GM12878 (cell line): Measurements from ENCODE around the gene PVRIG. TPM values are rescaled to one million over a fixed set of nuclear protein-coding genes. Genes with fewer than 3 reads are reported as not detected.

Experiments used
- ATAC-seq: fragments of 200-7000 bp; cut with Tn5 transposase; 3 replicates; pipeline ENCODE4 v1.9.1; 2020; ENCODE audit warnings: mild to moderate bottlenecking, moderate library complexity
- BruUV-seq: library from RNA; stranded (reverse); fragments of 400-500 nt; replicated peaks from 2 replicates; lab custom pipeline; 2021; lab: Mats Ljungman, UMichigan
- CTCF ChIA-PET: fragments of 300-600 bp; sonication (Branson Sonifier 250); formaldehyde crosslinking; extraction: SDS; loops from one replicate; lab custom pipeline; 2021; ENCODE audit warnings: inconsistent platforms; lab: Yijun Ruan, JAX
- POLR2A ChIA-PET: fragments of 350-600 bp; formaldehyde crosslinking; extraction: SDS; loops from one replicate; lab custom pipeline; 2021; ENCODE audit warnings: inconsistent platforms; lab: Charles Lee
- RAD21 ChIA-PET: fragments of 300-600 bp; sonication (Branson Sonifier 250); formaldehyde crosslinking; loops from one replicate; lab custom pipeline; 2023; ENCODE audit warnings: antibody characterized with exemption; ENCODE audit not compliant: unreplicated experiment; lab: Charles Lee
- SMC1A ChIA-PET: fragments of 300-600 bp; sonication (Branson Sonifier 250); formaldehyde crosslinking; loops from one replicate; lab custom pipeline; 2023; ENCODE audit not compliant: unreplicated experiment, uncharacterized antibody; lab: Charles Lee
- DNase-seq: peaks from one replicate; pipeline ENCODE4 v3.0.0-alpha.2; 2011; ENCODE audit warnings: low read depth, low spot score
- FAIRE-seq: peaks from 3 replicates; lab custom pipeline; 2011; peaks lifted over from hg19 to GRCh38; lab: Jason Lieb, UNC
- H2AFZ ChIP-seq: 2 replicates; pipeline ENCODE4 v1.6.0; 2011; ENCODE audit warnings: low read depth, low read length, control low read depth; ENCODE audit not compliant: control insufficient read depth
- H3K27ac ChIP-seq: 2 replicates; pipeline ENCODE4 v1.5.1; 2011; ENCODE audit warnings: control low read depth; ENCODE audit not compliant: control insufficient read depth, insufficient read depth
- H3K27me3 ChIP-seq, 2 experiments: replicated peaks in 1 of 2; 2 replicates each; pipeline versions ENCODE4 v1.6.0 to v1.6.1; 2011; ENCODE audit warnings: low read length in 1 of 2; ENCODE audit not compliant: control insufficient read depth in 2 of 2, insufficient read depth in 2 of 2
- H3K36me3 ChIP-seq, 2 experiments: 2 replicates each; pipeline ENCODE4 v1.5.1; 2011; ENCODE audit warnings: low read length in 1 of 2; ENCODE audit not compliant: control insufficient read depth in 2 of 2, insufficient read depth in 2 of 2
- H3K4me1 ChIP-seq: 2 replicates; pipeline ENCODE4 v1.6.1; 2011; ENCODE audit warnings: mild to moderate bottlenecking, low read length, moderate library complexity, mixed read lengths; ENCODE audit not compliant: control insufficient read depth, insufficient read depth
- H3K4me2 ChIP-seq: 2 replicates; pipeline ENCODE4 v1.6.0; 2011; ENCODE audit warnings: control low read depth; ENCODE audit not compliant: control insufficient read depth, insufficient read depth
- H3K4me3 ChIP-seq: fragments of 200-600 bp; sonication (generic); 2 replicates; pipeline ENCODE4 v1.5.1; 2016
- H3K79me2 ChIP-seq: 2 replicates; pipeline ENCODE4 v1.6.0; 2011; ENCODE audit warnings: low read length; ENCODE audit not compliant: control insufficient read depth, insufficient read depth
- H3K9ac ChIP-seq: 2 replicates; pipeline ENCODE4 v1.8.0; 2011; ENCODE audit warnings: low read length, control low read depth, mixed read lengths; ENCODE audit not compliant: control insufficient read depth, insufficient read depth
- H3K9me3 ChIP-seq: replicated peaks from 3 replicates; pipeline ENCODE4 v1.5.1; 2011; ENCODE audit warnings: mild to moderate bottlenecking, low read length; ENCODE audit not compliant: control insufficient read depth, insufficient read depth
- H4K20me1 ChIP-seq: 2 replicates; pipeline ENCODE4 v1.6.0; 2011; ENCODE audit not compliant: control insufficient read depth, insufficient read depth
- BCL3 ChIP-seq: IDR thresholded peaks from 2 replicates; pipeline ENCODE4 v1.6.1; 2011; ENCODE audit warnings: borderline replicate concordance, low read depth, mild to moderate bottlenecking, moderate library complexity, low read length; ENCODE audit not compliant: insufficient read depth, poor library complexity, severe bottlenecking
- CEBPB ChIP-seq, 2 experiments: fragments of 150-350 bp in 1 of 2; IDR thresholded peaks; 2 replicates each; pipeline ENCODE4 v1.6.1; 2012 to 2014; ENCODE audit warnings: low read depth in 2 of 2, low read length in 2 of 2, borderline replicate concordance in 1 of 2, inconsistent platforms in 1 of 2
- EGR1 ChIP-seq, 2 experiments: IDR thresholded peaks; 1 replicate in 1 of 2; 2 replicates in 1 of 2; pipeline ENCODE4 v1.6.1; 2011 to 2012; ENCODE audit warnings: low read depth in 2 of 2, low read length in 2 of 2, borderline replicate concordance in 1 of 2, mild to moderate bottlenecking in 1 of 2, moderate library complexity in 1 of 2
- IKZF1 ChIP-seq: fragments of 450-650 bp; conservative IDR thresholded peaks from 2 replicates; pipeline ENCODE4 v1.6.1; 2017; ENCODE audit warnings: antibody characterized with exemption, mild to moderate bottlenecking
- IRF3 ChIP-seq: fragments of 450-650 bp; IDR thresholded peaks from 2 replicates; pipeline ENCODE4 v1.6.1; 2014; ENCODE audit warnings: mild to moderate bottlenecking
- MYB ChIP-seq: fragments of 150-350 bp; IDR thresholded peaks from 2 replicates; pipeline ENCODE4 v1.6.1; 2014; ENCODE audit warnings: mild to moderate bottlenecking, low read depth, low read length, borderline replicate concordance
- RAD51 ChIP-seq: fragments of 450-650 bp; IDR thresholded peaks from 2 replicates; pipeline ENCODE4 v1.6.1; 2016; ENCODE audit warnings: moderate library complexity, mild to moderate bottlenecking, inconsistent platforms
- STAT1 ChIP-seq: fragments of 450-650 bp; conservative IDR thresholded peaks from 2 replicates; pipeline ENCODE4 v1.6.1; 2014; ENCODE audit warnings: antibody characterized with exemption, mild to moderate bottlenecking
- WGBS: methylation state at CpG from one replicate; pipeline ENCODE4 v1.1.6; 2016; ENCODE audit warnings: low lambda C conversion rate; ENCODE audit not compliant: insufficient replicate concordance, insufficient coverage; ENCODE audit errors: missing lambda C conversion rate; 5-methylcytosine and 5-hydroxymethylcytosine counted together
- in situ Hi-C: fragments of 300-500 bp; cut with MboI; formaldehyde crosslinking; loops from 9 replicates; pipeline ENCODE4 v1.14.3; 2018; ENCODE audit warnings: mixed read lengths
- intact Hi-C: fragments of 100-400 bp; cut with micrococcal nuclease; formaldehyde crosslinking; loops from one replicate; pipeline ENCODE4 v1.14.2; 2022; ENCODE audit not compliant: unreplicated experiment
- polyA plus RNA-seq, 11 experiments: library from polyadenylated mRNA; depleted of rRNA in 4 of 11; unstranded in 6 of 11; stranded (reverse) in 5 of 11; fragments of >200 nt; fragmentation: Nextera tagmentation in 4 of 11; fragmentation: Illumina TruSeq in 1 of 11; extraction: Ambion mirVana in 4 of 11; extraction: Trizol in 1 of 11; gene quantifications; 1 replicate in 1 of 11; 2 replicates in 10 of 11; pipeline versions ENCODE4 v1.2.1 to v1.2.3, GENCODE V29; 2011 to 2016; ENCODE audit warnings: inconsistent platforms in 2 of 11, missing spikeins in 2 of 11, low read depth in 1 of 11
- total RNA-seq, 4 experiments: library from RNA; depleted of rRNA in 3 of 4; stranded (reverse); fragments of >200 nt in 3 of 4; fragmentation: Illumina TruSeq in 1 of 4; extraction: Trizol in 1 of 4; gene quantifications; 2 replicates each; pipeline versions ENCODE4 v1.2.1 to v1.2.3, GENCODE V29; 2013 to 2021

PVRIG gene
- total and polyA plus RNA-seq, 10 of the 15 experiments (the other 5 are each of a cell fraction or from before 2014, with no cell fraction given), result 1.3 to 44.0 (median 17.9) TPM

- no peak overlapping the region for H3K9ac ChIP-seq
- ChIA-PET POLR2A (interaction anchor here (1.0 kb wide), 1 partner anchor 19 kb away, joined by 3 read pairs; no protein-coding TSS in a partner anchor), SMC1A (no interaction called here), RAD21 (no interaction called here), CTCF (no interaction called here)
- no peaks in the 10 kb centered on the region for H3K79me2 ChIP-seq
- no peak overlapping the region for H3K27ac ChIP-seq
- FAIRE-seq (no peak), ATAC-seq (no peak), DNase-seq (no peak)
- peaks cover 0 to 4% of the 10 kb centered on the region in 2 experiments; a peak in 2 of 4 replicates for H3K27me3 ChIP-seq
- BruUV-seq, result no TSS peak
- H3K4me1 ChIP-seq, result peaks cover 23% of the 10 kb centered on the region
- no peak overlapping the region for H3K4me2 ChIP-seq
- no peaks in the 10 kb centered on the region for H3K36me3 ChIP-seq
- no peak for TF ChIP-seq IRF3
- TF ChIP-seq MYB, result no peak
- TF ChIP-seq EGR1 (IDR thresholded peaks at IDR 0.05; ENCODE audit: borderline replicate concordance in 1 of 2, low read depth in 2 of 2, low read length in 2 of 2), result no peak
- in situ Hi-C loops, result no loop called here
- intact Hi-C loops, result no loop called here
- H3K4me3 ChIP-seq, result no peak overlapping the region
- H2AFZ ChIP-seq, result no peak overlapping the region
- WGBS, result 68% methylated on average over 5 of the region's 5 CpGs
- no peaks in the 10 kb centered on the region for H4K20me1 ChIP-seq
- H3K9me3 ChIP-seq, result no peaks in the 10 kb centered on the region
Measured at GRCh38 chr7:100174582-100174981, 45.2 kb upstream of the PVRIG start.

- no peak overlapping the region for H3K9ac ChIP-seq
- H3K27ac ChIP-seq, result no peak overlapping the region
- in situ Hi-C loops, result no loop called here
- no peak for FAIRE-seq
- RAD21 ChIA-PET, result no interaction called here
- no peak for ATAC-seq
- WGBS, result 52% methylated on average over 14 of the region's 14 CpGs
- TF ChIP-seq STAT1 (no peak), IKZF1 (no peak), CEBPB (IDR thresholded peaks at IDR 0.05; ENCODE audit: borderline replicate concordance in 1 of 2, low read depth in 2 of 2, low read length in 2 of 2) (no peak), RAD51 (no peak), BCL3 (no peak)
- intact Hi-C loops, result loop anchor here (5.0 kb wide), 1 partner anchor 42 kb away; the partner anchor contains the start of gene PVRIG
- no peak for DNase-seq
- no peaks in the 10 kb centered on the region for H3K9me3 ChIP-seq
- H3K4me3 ChIP-seq, result no peak overlapping the region
- no peak overlapping the region for H3K4me2 ChIP-seq
- POLR2A ChIA-PET, result interaction anchor here (1.0 kb wide), 1 partner anchor 20 kb away, joined by 3 read pairs; no protein-coding TSS in a partner anchor
- CTCF ChIA-PET, result interaction anchor here (1.0 to 4.3 kb wide), 3 partner anchors 14 to 43 kb away, joined by 3 to 36 read pairs (median 7); no protein-coding TSS in a partner anchor
- peaks cover 0 to 4% of the 10 kb centered on the region in 2 experiments; a peak in 2 of 4 replicates for H3K27me3 ChIP-seq
- BruUV-seq, result no TSS peak
- H3K36me3 ChIP-seq, result no peaks in the 10 kb centered on the region
- H4K20me1 ChIP-seq, result no peaks in the 10 kb centered on the region
- no peaks in the 10 kb centered on the region for H3K79me2 ChIP-seq
- H2AFZ ChIP-seq, result no peak overlapping the region
- SMC1A ChIA-PET, result no interaction called here
- peaks cover 15% of the 10 kb centered on the region for H3K4me1 ChIP-seq
Measured at GRCh38 chr7:100175296-100175935, 44.3 kb upstream of the PVRIG start.
